Kidney (tissue), 14 donors: ENCODE data around the gene TMPRSS3. TPM values are rescaled to one million over a fixed set of nuclear protein-coding genes. Genes with fewer than 3 reads are reported as not detected.

Experiments used
- DNase-seq, 5 donors: peaks; one replicate each; pipeline ENCODE4 v3.0.0-alpha.2; 2013 to 2020
- FAIRE-seq: peaks from 2 replicates; lab custom pipeline; 2012; peaks lifted over from hg19 to GRCh38; lab: Jason Lieb, UNC
- H3K27ac ChIP-seq, 2 donors: one replicate each; pipeline ENCODE4 v1.7.0; 2013; ENCODE audit warnings: low read depth in 2 of 2, low read length in 2 of 2, inconsistent platforms in 1 of 2
- H3K27me3 ChIP-seq: one replicate; pipeline ENCODE4 v1.7.1; 2013; ENCODE audit warnings: low read length, inconsistent platforms; ENCODE audit not compliant: control insufficient read depth, insufficient read depth
- H3K36me3 ChIP-seq, 3 donors: one replicate each; pipeline versions ENCODE4 v1.7.0 to v1.7.1; 2013; ENCODE audit warnings: low read length in 3 of 3, control low read depth in 1 of 3, inconsistent platforms in 1 of 3; ENCODE audit not compliant: insufficient read depth in 3 of 3, control insufficient read depth in 2 of 3
- H3K4me1 ChIP-seq, 3 donors: one replicate each; pipeline versions ENCODE4 v1.7.0 to v1.7.1; 2013; ENCODE audit warnings: low read length in 3 of 3, inconsistent platforms in 1 of 3, low read depth in 1 of 3; ENCODE audit not compliant: control insufficient read depth in 2 of 3, insufficient read depth in 2 of 3
- H3K4me3 ChIP-seq, 3 donors: one replicate each; pipeline versions ENCODE4 v1.7.0 to v1.8.1; 2013; ENCODE audit warnings: low read length in 3 of 3, control low read depth in 1 of 3, inconsistent platforms in 1 of 3
- H3K9ac ChIP-seq, 3 donors: one replicate each; pipeline versions ENCODE4 v1.7.0 to v1.7.1; 2013; ENCODE audit warnings: low read length in 3 of 3, control low read depth in 1 of 3, inconsistent platforms in 1 of 3
- H3K9me3 ChIP-seq, 3 donors: one replicate each; pipeline versions ENCODE4 v1.7.0 to v1.7.1; 2013; ENCODE audit warnings: low read length in 3 of 3, control low read depth in 1 of 3, inconsistent platforms in 1 of 3; ENCODE audit not compliant: control insufficient read depth in 2 of 3, insufficient read depth in 1 of 3
- intact Hi-C: fragments of 100-400 bp; cut with DNase I; formaldehyde crosslinking; loops from one replicate; pipeline ENCODE4 v1.11.1; 2022
- polyA plus RNA-seq: library from polyadenylated mRNA; stranded (reverse); fragments of 350-450 nt; fragmentation: Illumina TruSeq; extraction: RNeasy Lipid Tissue Mini Kit (QIAGEN cat#74804); gene quantifications from one replicate; pipeline ENCODE4 v1.2.3, GENCODE V29; 2014; ENCODE audit warnings: low read depth, low replicate concordance; ENCODE audit not compliant: insufficient read depth
- total RNA-seq: library from RNA; stranded (reverse); fragmentation: NEBNext Ultra II Directional; extraction: Animal tissue kit (Norgen Biotek cat#: 25700); gene quantifications from one replicate; pipeline ENCODE4 v1.2.1, GENCODE V29; 2021
- TF ChIP-seq, protein P1 (sequence below): IDR thresholded peaks from 3 replicates; pipeline ENCODE4 v1.5.1; 2012; ENCODE audit warnings: mild to moderate bottlenecking, moderate library complexity, borderline replicate concordance; ENCODE audit not compliant: insufficient read depth; ENCODE audit errors: extremely low read depth
- donor health status: control.
- donor health status: control.
- donor health status: control.
- donor health status: control.
- donor health status: control.
- donor health status: DM: yes; HTN: yes; CAD: no.
- donor health status: Normal renal cell carcinoma (clear cell type).

TMPRSS3 gene
- total and polyA plus RNA-seq, 2 donors from 2014 or later = 3.0 to 15.4 TPM

- no peaks in the 10 kb centered on the region for H3K4me1 ChIP-seq
- FAIRE-seq = no peak
These were observed 29.7 kb upstream of the TMPRSS3 start for GRCh38 chr21:42425591-42425990.

DNA sequence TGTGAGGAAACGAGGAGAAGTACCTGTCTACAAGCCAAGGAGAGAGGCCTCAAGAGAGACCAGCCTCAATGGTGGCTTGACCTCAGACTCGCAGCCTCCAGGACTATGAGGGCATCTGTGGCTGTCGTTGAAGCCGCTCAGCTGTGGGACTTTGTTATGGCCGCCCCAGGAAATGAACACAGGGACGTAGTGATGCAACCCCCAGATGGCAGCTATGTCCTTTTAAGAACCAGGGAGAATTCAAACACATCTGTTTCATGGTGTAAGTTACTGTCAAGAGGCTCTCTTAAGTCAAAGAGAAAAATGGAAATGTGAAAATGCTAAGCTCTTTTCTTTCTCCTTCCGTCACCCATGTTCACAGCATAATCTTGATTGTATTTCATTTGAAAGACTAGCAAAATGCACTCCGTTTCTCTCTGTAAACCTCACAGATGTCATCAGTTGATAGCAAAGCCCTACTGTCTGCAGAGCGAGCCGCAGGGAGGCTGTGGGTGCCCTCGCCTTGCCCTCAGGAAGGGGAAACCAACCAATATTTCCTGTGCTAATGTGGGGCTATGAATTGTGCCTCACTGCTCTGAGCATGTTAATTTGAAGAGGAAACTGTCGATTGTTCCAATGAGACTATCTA is 29.2 kb upstream of the TMPRSS3 start:
- peak in 1 of 5 donors; percentile 50 for DNase-seq
- Histone ChIP-seq H3K9me3 (no peaks in the 10 kb centered on the region), H3K36me3 (no peaks in the 10 kb centered on the region), H3K27me3 (no peaks in the 10 kb centered on the region), H3K9ac (no peak overlapping the region), H3K4me3 (no peak overlapping the region), H3K27ac (no peak overlapping the region), H3K4me1 (no peaks in the 10 kb centered on the region)
- TF ChIP-seq, protein P1, sequence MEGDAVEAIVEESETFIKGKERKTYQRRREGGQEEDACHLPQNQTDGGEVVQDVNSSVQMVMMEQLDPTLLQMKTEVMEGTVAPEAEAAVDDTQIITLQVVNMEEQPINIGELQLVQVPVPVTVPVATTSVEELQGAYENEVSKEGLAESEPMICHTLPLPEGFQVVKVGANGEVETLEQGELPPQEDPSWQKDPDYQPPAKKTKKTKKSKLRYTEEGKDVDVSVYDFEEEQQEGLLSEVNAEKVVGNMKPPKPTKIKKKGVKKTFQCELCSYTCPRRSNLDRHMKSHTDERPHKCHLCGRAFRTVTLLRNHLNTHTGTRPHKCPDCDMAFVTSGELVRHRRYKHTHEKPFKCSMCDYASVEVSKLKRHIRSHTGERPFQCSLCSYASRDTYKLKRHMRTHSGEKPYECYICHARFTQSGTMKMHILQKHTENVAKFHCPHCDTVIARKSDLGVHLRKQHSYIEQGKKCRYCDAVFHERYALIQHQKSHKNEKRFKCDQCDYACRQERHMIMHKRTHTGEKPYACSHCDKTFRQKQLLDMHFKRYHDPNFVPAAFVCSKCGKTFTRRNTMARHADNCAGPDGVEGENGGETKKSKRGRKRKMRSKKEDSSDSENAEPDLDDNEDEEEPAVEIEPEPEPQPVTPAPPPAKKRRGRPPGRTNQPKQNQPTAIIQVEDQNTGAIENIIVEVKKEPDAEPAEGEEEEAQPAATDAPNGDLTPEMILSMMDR = no peak
- no peak for FAIRE-seq
- intact Hi-C loops = no loop called here

More at GRCh38 chr21:42425591-42425990, 29.7 kb upstream of the TMPRSS3 start:
- Histone ChIP-seq H3K9ac (no peak overlapping the region), H3K9me3 (no peaks in the 10 kb centered on the region), H3K36me3 (no peaks in the 10 kb centered on the region), H3K27ac (no peak overlapping the region), H3K27me3 (no peaks in the 10 kb centered on the region), H3K4me3 (no peak overlapping the region)
- TF ChIP-seq, protein P1 = no peak
- intact Hi-C loops = no loop called here
- no peak for DNase-seq

- TF ChIP-seq, protein P1 = no peak
- DNase-seq (no peak), FAIRE-seq (no peak)
- intact Hi-C loops = no loop called here
- no peaks in the 10 kb centered on the region for H3K27me3 ChIP-seq
- H3K9ac ChIP-seq = no peak overlapping the region
- H3K9me3 ChIP-seq = no peaks in the 10 kb centered on the region
- no peaks in the 10 kb centered on the region for H3K36me3 ChIP-seq
- H3K27ac ChIP-seq = no peak overlapping the region
- no peaks in the 10 kb centered on the region for H3K4me1 ChIP-seq
- H3K4me3 ChIP-seq = no peak overlapping the region
These were observed 27.8 kb upstream of the TMPRSS3 start for GRCh38 chr21:42423685-42424084.
